Measurements from ENCODE around the gene TCP10L.
"Not testable (repeated sequence)": the region's sequence is repeated elsewhere in the genome, so short reads cannot be mapped to it uniquely, and the experiment has no call there.

The TCP10L gene

GRCh38 chr21:32585042-32585710, at the start of gene TCP10L:
TCP10L (minus strand) TSS chr21:32585523; CDS start chr21:32584304, 1,219 bp downstream.
- peak; percentile 26 for DNase-seq

GRCh38 chr21:32626621-32627196, 41.4 kb upstream of the TCP10L start:
- DNase-seq = no peak

- not testable (repeated sequence) for DNase-seq
These were observed 32.9 kb upstream of the TCP10L start for GRCh38 chr21:32618218-32618617.

- no peak for DNase-seq
These were observed 28.2 kb upstream of the TCP10L start for GRCh38 chr21:32613436-32614043.

- no peak for DNase-seq
These were observed 27.6 kb upstream of the TCP10L start for GRCh38 chr21:32612999-32613337.

GRCh38 chr21:32612075-32612998, 27.0 kb upstream of the TCP10L start, which contains the start of gene CFAP298:
CFAP298 (minus strand) TSS chr21:32612377; CDS start chr21:32612243, 134 bp downstream.
- peak; percentile 95 for DNase-seq

- peak; percentile 67 for DNase-seq
These were observed 26.2 kb upstream of the TCP10L start for GRCh38 chr21:32611471-32611997.

- DNase-seq = not testable (repeated sequence)
These were observed 25.6 kb upstream of the TCP10L start for GRCh38 chr21:32610940-32611339.

GRCh38 chr21:32608851-32609250, 23.5 kb upstream of the TCP10L start:
- DNase-seq = no peak

- no peak for DNase-seq
These were observed 20.1 kb upstream of the TCP10L start for GRCh38 chr21:32605469-32605868.

GRCh38 chr21:32604464-32604863, 19.1 kb upstream of the TCP10L start:
- DNase-seq = no peak

- DNase-seq = no peak
These were observed 17.8 kb upstream of the TCP10L start for GRCh38 chr21:32603131-32603530.

GRCh38 chr21:32602099-32602498, 16.8 kb upstream of the TCP10L start:
- no peak for DNase-seq

- DNase-seq = no peak
These were observed 14.2 kb upstream of the TCP10L start for GRCh38 chr21:32599526-32599925.

- no peak for DNase-seq
These were observed 13.8 kb upstream of the TCP10L start for GRCh38 chr21:32599091-32599490.

- DNase-seq = no peak
These were observed 11.9 kb upstream of the TCP10L start for GRCh38 chr21:32597205-32597604.

- DNase-seq = no peak
These were observed 10.1 kb upstream of the TCP10L start for GRCh38 chr21:32595431-32595830.

- DNase-seq = no peak
These were observed 8.4 kb upstream of the TCP10L start for GRCh38 chr21:32593690-32594089.

GRCh38 chr21:32592929-32593502, 7.7 kb upstream of the TCP10L start:
- DNase-seq = no peak

GRCh38 chr21:32590130-32590529, 4.8 kb upstream of the TCP10L start:
- DNase-seq = no peak

GRCh38 chr21:32587651-32588050, 2.3 kb upstream of the TCP10L start:
- DNase-seq = no peak

GRCh38 chr21:32587120-32587519, 1.8 kb upstream of the TCP10L start:
- DNase-seq = no peak

- DNase-seq = no peak
These were observed 647 bp upstream of the TCP10L start for GRCh38 chr21:32585970-32586369.
